AG09319 (cell line): ENCODE results near the gene GRIK1.

Experiments used
- DNase-seq: peaks from one replicate; pipeline ENCODE4 v3.0.0-alpha.2; 2010; ENCODE audit warnings: low read depth; ENCODE audit errors: extremely low read depth
- TF ChIP-seq, protein P1 (sequence below): IDR thresholded peaks from 2 replicates; pipeline ENCODE4 v1.5.1; 2011; ENCODE audit warnings: low read depth, mild to moderate bottlenecking, inconsistent platforms, low read length, moderate library complexity

Gene GRIK1

GRCh38 chr21:29892379-29892778, 47.4 kb downstream of the GRIK1 start:
- DNase-seq = no peak
- TF ChIP-seq, protein P1, sequence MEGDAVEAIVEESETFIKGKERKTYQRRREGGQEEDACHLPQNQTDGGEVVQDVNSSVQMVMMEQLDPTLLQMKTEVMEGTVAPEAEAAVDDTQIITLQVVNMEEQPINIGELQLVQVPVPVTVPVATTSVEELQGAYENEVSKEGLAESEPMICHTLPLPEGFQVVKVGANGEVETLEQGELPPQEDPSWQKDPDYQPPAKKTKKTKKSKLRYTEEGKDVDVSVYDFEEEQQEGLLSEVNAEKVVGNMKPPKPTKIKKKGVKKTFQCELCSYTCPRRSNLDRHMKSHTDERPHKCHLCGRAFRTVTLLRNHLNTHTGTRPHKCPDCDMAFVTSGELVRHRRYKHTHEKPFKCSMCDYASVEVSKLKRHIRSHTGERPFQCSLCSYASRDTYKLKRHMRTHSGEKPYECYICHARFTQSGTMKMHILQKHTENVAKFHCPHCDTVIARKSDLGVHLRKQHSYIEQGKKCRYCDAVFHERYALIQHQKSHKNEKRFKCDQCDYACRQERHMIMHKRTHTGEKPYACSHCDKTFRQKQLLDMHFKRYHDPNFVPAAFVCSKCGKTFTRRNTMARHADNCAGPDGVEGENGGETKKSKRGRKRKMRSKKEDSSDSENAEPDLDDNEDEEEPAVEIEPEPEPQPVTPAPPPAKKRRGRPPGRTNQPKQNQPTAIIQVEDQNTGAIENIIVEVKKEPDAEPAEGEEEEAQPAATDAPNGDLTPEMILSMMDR = no peak

DNA sequence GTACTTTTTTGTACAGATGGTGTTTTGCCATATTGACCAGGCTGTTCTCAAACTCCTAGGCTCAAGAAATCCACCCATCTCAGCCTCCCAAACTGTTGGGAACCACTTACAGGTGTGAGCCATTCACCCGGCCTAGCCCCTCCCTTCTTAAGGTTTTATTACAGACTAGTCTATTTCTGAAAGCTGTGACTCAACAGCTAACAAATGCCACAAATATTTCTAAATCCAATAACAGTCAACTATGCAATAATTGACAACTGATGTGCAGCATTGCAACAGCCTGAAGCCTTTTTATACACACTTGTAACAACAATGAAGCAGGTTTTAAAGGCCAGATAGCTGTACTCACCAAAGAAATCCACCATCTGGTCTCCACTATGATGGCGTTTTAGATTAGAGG, 51.4 kb downstream of the GRIK1 start:
- DNase-seq = no peak
- TF ChIP-seq, protein P1 = no peak

DNA sequence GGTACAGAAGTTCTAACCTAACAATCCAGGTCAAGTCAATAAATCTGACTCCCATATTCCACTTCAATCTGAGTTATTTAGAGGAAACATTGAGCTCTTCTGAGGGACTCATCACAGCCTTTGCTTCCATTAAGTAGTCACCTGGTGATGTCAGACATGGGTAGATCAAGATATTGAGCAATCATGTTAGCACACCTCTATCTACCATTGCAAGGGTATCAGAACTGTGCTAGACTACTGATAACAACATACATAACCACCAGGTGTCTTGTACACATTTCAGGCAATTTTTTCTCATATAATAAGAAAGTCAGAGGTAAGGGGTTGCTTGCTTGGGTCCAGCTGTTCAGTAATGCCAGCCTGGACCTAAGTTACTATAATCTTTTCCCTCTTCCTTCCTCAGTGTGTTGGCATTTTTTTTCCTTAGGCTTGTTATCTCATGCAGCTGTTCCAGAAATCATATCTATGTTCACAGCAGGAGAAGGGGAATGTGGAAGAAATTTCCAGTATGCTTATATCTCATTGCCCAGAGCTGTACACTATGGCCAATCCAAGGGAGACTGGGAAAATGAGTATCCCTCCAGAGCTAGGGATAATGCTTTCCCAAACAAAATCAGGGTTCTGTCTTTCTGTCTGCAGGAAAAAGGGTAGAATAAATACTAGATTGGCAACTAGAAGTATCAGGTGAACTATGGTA, 52.3 kb downstream of the GRIK1 start:
- no peak for DNase-seq
- TF ChIP-seq, protein P1 = no peak

- no peak for DNase-seq
- TF ChIP-seq, protein P1 = no peak
Observed at GRCh38 chr21:29885491-29885890, 54.3 kb downstream of the GRIK1 start.

DNA sequence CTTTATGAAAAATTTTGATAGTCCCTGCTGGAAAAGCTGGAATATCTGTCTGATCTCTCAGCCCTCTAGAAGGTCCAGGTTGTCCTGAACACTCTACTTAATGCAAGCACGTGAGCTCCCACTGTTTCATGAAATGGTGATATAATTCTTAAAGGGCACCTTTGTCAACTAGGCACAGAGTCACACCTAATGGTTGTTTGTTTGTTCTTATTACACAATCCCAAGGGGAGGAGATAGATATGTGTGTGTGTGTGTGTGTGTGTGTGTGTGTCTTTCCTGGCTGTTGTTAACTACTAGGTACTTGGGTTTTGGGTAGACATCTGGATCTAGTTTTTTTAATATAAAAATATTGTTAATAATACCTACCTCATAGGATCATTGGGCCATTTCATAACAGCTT, 63.9 kb downstream of the GRIK1 start:
- no peak for DNase-seq
- TF ChIP-seq, protein P1 = no peak

GRCh38 chr21:29875036-29875716, 64.6 kb downstream of the GRIK1 start:
- TF ChIP-seq, protein P1 = no peak
- no peak for DNase-seq

GRCh38 chr21:29873908-29874307, 65.9 kb downstream of the GRIK1 start:
- DNase-seq = no peak
- TF ChIP-seq, protein P1 = no peak
